Measurements from ENCODE around the gene PCSK9. TPM values are rescaled to one million over a fixed set of nuclear protein-coding genes. Genes with fewer than 3 reads are reported as not detected.
"Not testable (repeated sequence)": the region's sequence is repeated elsewhere in the genome, so short reads cannot be mapped to it uniquely, and the experiment has no call there.

The PCSK9 gene
- total RNA-seq, 1 experiment from 2014 or later, result not detected

GRCh38 chr1:55095095-55095494, 55.7 kb downstream of the PCSK9 start:
- no peaks in the 10 kb centered on the region for H3K4me1 ChIP-seq (ENCODE audit: low read length)
- H3K36me3 ChIP-seq (ENCODE audit: insufficient read depth, low read length), result peaks cover 69% of the 10 kb centered on the region
- H3K4me2 ChIP-seq (ENCODE audit: low read depth, low read length, poor library complexity, severe bottlenecking), result no peak overlapping the region
- no peak overlapping the region for H3K9ac ChIP-seq (ENCODE audit: low read length)
- H4K20me1 ChIP-seq (ENCODE audit: insufficient read depth, low read depth, low read length), result no peaks in the 10 kb centered on the region
- no peaks in the 10 kb centered on the region for H3K79me2 ChIP-seq (ENCODE audit: low read length)
- no peak overlapping the region for H2AFZ ChIP-seq (ENCODE audit: low read length)
- no peak for DNase-seq
- no peak overlapping the region for H3K4me3 ChIP-seq (ENCODE audit: low read length)
- no peak overlapping the region for H3K27ac ChIP-seq (ENCODE audit: low read length)
- no peaks in the 10 kb centered on the region for H3K9me3 ChIP-seq (ENCODE audit: low read length)
- no peaks in the 10 kb centered on the region for H3K9me2 ChIP-seq (replicated peaks; ENCODE audit: insufficient read depth, low read length)
- H3K27me3 ChIP-seq (ENCODE audit: low read length), result no peaks in the 10 kb centered on the region

- DNase-seq, result no peak
- Histone ChIP-seq H4K20me1 (ENCODE audit: insufficient read depth, low read depth, low read length) (no peaks in the 10 kb centered on the region), H3K36me3 (ENCODE audit: insufficient read depth, low read length) (peaks cover 59% of the 10 kb centered on the region)
Observed at GRCh38 chr1:55103891-55104290, 64.5 kb downstream of the PCSK9 start.

GRCh38 chr1:55107101-55107500, 67.8 kb downstream of the PCSK9 start:
- no peaks in the 10 kb centered on the region for H3K9me3 ChIP-seq (ENCODE audit: low read length)

More at GRCh38 chr1:55103891-55104290, 64.5 kb downstream of the PCSK9 start:
- Histone ChIP-seq H3K9me2 (replicated peaks; ENCODE audit: insufficient read depth, low read length) (no peaks in the 10 kb centered on the region), H3K27me3 (ENCODE audit: low read length) (no peaks in the 10 kb centered on the region), H3K9ac (ENCODE audit: low read length) (no peak overlapping the region), H2AFZ (ENCODE audit: low read length) (no peak overlapping the region), H3K9me3 (ENCODE audit: low read length) (no peaks in the 10 kb centered on the region), H3K4me3 (ENCODE audit: low read length) (no peak overlapping the region), H3K79me2 (ENCODE audit: low read length) (no peaks in the 10 kb centered on the region), H3K27ac (ENCODE audit: low read length) (no peak overlapping the region), H3K4me2 (ENCODE audit: low read depth, low read length, poor library complexity, severe bottlenecking) (no peak overlapping the region), H3K4me1 (ENCODE audit: low read length) (peaks cover 13% of the 10 kb centered on the region)

GRCh38 chr1:55109005-55109404, 69.7 kb downstream of the PCSK9 start:
- not testable (repeated sequence) for H3K79me2 ChIP-seq (ENCODE audit: low read length); H3K27ac ChIP-seq (ENCODE audit: low read length); H3K4me3 ChIP-seq (ENCODE audit: low read length); H3K9ac ChIP-seq (ENCODE audit: low read length); H3K27me3 ChIP-seq (ENCODE audit: low read length); H4K20me1 ChIP-seq (ENCODE audit: insufficient read depth, low read depth, low read length); H3K4me1 ChIP-seq (ENCODE audit: low read length); H2AFZ ChIP-seq (ENCODE audit: low read length); H3K9me2 ChIP-seq (replicated peaks; ENCODE audit: insufficient read depth, low read length); DNase-seq; H3K4me2 ChIP-seq (ENCODE audit: low read depth, low read length, poor library complexity, severe bottlenecking); H3K9me3 ChIP-seq (ENCODE audit: low read length)
- peaks cover 38% of the 10 kb centered on the region; the same call in 1 of the 2 replicates for H3K36me3 ChIP-seq (ENCODE audit: insufficient read depth, low read length)

More at GRCh38 chr1:55107101-55107500, 67.8 kb downstream of the PCSK9 start:
- DNase-seq, result no peak
- Histone ChIP-seq H3K4me1 (ENCODE audit: low read length) (peaks cover 13% of the 10 kb centered on the region), H3K27me3 (ENCODE audit: low read length) (no peaks in the 10 kb centered on the region), H3K9me2 (replicated peaks; ENCODE audit: insufficient read depth, low read length) (no peaks in the 10 kb centered on the region), H3K36me3 (ENCODE audit: insufficient read depth, low read length) (peaks cover 57% of the 10 kb centered on the region; the same call in 1 of the 2 replicates), H3K9ac (ENCODE audit: low read length) (no peak overlapping the region), H3K4me2 (ENCODE audit: low read depth, low read length, poor library complexity, severe bottlenecking) (no peak overlapping the region), H4K20me1 (ENCODE audit: insufficient read depth, low read depth, low read length) (no peaks in the 10 kb centered on the region), H3K79me2 (ENCODE audit: low read length) (no peaks in the 10 kb centered on the region), H3K27ac (ENCODE audit: low read length) (no peak overlapping the region), H2AFZ (ENCODE audit: low read length) (no peak overlapping the region), H3K4me3 (ENCODE audit: low read length) (no peak overlapping the region)

Other genes starting within 250 kb of the PCSK9 start
- gene TTC22, start 238.2 kb upstream of the PCSK9 start, total RNA-seq (2014; rRNA removed; shearing (Covaris generic); ENCODE audit: low replicate concordance), result not detected in 2 replicates
- 115 and 122 TPM in 2 replicates for gene DHCR24, start 152.4 kb upstream of the PCSK9 start, total RNA-seq (2014; rRNA removed; shearing (Covaris generic); ENCODE audit: low replicate concordance)
- not detected in 2 replicates for gene TMEM61, start 58.9 kb upstream of the PCSK9 start, total RNA-seq (2014; rRNA removed; shearing (Covaris generic); ENCODE audit: low replicate concordance)
- not detected in 2 replicates for gene BSND, start 40.6 kb upstream of the PCSK9 start, total RNA-seq (2014; rRNA removed; shearing (Covaris generic); ENCODE audit: low replicate concordance)
- 53.9 and 89.8 TPM in 2 replicates for gene USP24, start 175.8 kb downstream of the PCSK9 start, total RNA-seq (2014; rRNA removed; shearing (Covaris generic); ENCODE audit: low replicate concordance)